HG02610 (cell line): ENCODE results near the gene MAN2A2.
"Not testable (repeated sequence)": the region's sequence is repeated elsewhere in the genome, so short reads cannot be mapped to it uniquely, and the experiment has no call there.

ENCODE experiments used
- ATAC-seq: cut with Tn5 transposase; IDR thresholded peaks from one replicate; pipeline ENCODE4 v1.9.1; 2021; ENCODE audit warnings: mild to moderate bottlenecking, moderate library complexity; ENCODE audit not compliant: unreplicated experiment

MAN2A2 gene

DNA sequence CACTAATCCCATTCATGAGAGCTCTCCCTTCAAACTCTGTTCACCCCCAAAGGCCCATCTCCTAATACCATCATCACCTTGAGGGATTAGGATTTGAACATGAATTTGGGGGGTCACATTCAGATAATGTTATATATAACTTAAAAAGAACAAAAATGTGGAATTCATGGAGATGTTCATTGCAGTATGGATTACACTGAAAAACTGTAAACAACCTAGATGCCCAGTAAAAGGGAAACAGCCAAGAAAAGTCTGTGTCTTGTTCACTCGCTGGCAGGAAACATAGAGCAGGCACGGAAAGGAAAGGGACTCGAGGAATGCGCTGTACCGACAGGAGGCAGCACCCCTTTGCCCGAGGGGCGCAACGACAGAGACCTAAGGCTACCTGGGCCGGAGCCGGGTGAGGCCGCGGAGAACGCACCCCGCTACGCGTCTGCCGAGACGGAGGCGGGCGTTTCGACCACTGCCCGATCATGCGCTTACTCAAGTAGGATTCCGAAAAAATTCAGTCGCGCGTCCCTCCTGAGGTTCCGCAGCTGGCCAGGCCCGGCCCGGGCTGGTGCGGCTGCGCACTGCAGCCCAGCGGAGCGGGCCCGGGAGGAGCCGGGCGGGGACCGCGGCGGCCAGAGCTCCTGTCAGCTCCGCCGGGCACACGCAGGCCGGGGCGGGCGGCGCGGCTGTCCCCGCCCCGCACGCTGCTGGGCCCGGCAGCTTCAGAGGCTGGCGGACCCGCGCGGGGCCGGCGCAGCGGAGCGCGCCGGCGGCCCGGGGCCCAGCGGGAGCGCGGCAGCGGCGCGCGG lies 862 bp upstream of the MAN2A2 start:
- peak; percentile 71 for ATAC-seq

DNA sequence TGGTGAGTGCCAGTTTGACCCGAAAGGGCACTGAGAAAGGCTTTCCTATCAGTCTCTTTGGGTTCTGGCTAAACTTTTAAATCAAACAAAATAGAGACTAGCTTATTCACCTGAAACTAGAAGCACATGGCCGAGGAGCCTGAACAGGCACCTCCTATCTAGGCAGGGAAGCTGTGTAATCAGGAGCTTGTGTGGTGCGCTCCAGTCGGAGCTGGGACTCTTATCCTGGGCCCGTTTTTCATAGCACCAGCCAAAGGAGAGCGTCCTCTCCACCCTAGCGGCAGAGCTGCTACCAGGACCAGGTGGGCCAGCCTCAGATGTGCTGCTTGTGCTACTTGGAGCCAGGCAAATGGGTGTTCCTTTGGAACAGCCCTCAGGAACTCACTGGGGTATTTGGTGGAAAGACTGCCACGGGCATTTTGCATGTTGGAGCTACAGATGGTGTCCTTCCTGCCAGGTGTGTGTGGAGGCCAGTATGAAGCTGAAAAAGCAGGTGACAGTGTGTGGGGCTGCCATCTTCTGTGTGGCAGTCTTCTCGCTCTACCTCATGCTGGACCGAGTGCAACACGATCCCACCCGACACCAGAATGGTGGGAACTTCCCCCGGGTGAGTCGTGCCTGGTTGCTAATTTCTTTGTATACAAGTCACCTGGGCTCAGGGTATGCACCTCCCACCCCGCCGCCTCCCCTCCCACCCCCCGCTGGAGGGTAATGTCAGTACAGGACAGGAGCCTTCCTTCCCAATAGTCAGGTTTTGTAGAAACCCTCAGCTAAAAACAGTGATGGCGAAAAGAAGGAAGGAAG lies 833 bp downstream of the MAN2A2 start:
- no peak for ATAC-seq

DNA sequence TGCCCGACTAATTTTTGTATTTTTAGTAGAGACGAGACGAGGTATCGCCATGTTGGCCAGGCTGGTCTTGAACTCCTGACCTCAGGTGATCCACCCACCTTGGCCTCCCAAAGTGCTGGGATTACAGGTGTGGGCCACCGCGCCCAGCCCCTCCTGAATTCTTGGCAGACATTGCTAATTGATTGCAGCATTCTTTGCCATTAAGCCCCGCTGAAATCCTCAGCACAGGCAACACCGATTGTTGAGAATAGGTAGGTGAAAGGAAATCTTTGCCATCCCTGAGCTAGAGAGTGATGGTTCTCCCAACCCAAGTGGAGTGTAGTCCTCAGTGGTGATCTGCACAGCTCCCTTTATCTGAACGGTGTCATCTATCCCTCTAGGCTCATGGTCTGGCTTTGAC lies 1.6 kb downstream of the MAN2A2 start:
- ATAC-seq, result no peak

GRCh38 chr15:90905306-90906180 lies 2.4 kb downstream of the MAN2A2 start:
- ATAC-seq, result no peak

GRCh38 chr15:90906181-90906849 lies 3.2 kb downstream of the MAN2A2 start:
- no peak for ATAC-seq

DNA sequence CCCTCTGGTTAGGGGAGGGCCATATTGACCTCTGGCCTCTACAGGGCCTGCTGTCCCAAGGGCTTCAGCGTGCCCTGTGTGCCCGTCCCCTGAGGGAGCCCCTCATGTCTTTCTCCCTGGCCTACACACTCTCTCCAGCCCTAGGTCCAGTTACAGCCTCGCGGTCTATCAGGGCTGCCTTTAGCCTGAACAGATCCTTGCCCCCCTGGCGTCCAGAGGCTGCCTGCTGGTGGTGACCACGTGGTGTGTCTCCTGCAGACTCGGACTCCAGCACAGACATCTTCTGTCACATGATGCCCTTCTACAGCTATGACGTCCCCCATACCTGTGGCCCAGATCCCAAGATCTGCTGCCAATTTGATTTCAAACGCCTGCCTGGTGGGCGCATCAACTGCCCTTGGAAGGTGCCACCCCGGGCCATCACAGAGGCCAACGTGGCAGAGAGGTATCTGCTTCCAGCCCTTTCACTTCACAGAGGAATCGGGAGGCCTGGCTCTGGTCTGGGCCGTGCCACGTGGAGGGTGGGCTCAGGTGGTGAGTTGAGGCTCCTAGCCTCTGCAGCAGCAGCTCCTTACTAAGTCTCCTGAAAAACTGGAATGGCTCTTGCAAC lies 4.1 kb downstream of the MAN2A2 start:
- ATAC-seq, result no peak

DNA sequence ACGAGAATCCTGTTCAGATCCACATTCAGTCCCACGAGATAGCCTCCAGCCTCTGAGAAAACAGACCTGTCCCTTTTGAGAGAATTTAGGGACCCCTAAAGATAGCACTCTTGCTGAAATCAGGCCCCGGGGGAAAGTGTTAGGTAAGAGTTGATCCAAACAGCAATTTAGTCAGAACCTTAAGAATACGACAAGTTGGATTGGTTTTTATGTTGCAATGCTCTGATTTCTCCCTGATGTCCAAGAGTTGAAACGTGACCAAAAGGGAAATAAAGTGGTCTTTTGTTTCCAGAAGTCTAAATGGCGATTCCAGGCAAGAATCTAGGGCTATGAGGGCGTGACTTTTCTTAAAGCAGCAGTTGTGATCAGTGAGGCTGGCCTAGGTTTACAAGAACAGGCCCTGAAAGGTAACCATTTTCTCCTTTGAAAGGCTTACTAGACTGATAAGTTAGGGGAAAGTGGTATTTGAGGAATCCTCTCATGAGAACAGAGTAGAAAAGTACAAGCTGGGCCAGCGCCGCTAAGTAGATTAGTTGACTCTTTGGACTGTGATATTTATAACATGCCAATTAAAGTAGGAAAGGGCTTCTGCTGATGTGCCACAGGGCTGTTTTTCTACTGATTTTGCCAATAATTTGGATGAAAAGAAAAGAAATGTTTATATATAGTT lies 4.9 kb downstream of the MAN2A2 start:
- no peak for ATAC-seq

- not testable (repeated sequence) for ATAC-seq
Observed at GRCh38 chr15:90909449-90909848, 6.3 kb downstream of the MAN2A2 start.

DNA sequence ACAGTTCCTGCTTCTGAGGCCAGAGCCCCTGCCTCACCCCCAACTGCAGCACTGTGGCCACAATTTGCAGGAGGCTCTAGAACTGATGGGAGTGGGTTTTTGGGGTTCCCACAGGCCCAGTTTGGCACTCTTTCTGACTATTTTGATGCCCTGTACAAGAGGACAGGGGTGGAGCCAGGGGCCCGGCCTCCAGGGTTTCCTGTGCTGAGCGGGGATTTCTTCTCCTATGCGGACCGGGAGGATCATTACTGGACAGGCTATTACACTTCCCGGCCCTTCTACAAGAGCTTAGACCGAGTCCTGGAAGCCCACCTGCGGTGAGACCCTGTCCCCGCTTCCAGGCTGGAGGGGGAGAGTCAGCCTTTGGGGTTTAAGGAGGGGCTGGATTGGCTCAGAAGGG lies 6.9 kb downstream of the MAN2A2 start:
- ATAC-seq, result no peak

DNA sequence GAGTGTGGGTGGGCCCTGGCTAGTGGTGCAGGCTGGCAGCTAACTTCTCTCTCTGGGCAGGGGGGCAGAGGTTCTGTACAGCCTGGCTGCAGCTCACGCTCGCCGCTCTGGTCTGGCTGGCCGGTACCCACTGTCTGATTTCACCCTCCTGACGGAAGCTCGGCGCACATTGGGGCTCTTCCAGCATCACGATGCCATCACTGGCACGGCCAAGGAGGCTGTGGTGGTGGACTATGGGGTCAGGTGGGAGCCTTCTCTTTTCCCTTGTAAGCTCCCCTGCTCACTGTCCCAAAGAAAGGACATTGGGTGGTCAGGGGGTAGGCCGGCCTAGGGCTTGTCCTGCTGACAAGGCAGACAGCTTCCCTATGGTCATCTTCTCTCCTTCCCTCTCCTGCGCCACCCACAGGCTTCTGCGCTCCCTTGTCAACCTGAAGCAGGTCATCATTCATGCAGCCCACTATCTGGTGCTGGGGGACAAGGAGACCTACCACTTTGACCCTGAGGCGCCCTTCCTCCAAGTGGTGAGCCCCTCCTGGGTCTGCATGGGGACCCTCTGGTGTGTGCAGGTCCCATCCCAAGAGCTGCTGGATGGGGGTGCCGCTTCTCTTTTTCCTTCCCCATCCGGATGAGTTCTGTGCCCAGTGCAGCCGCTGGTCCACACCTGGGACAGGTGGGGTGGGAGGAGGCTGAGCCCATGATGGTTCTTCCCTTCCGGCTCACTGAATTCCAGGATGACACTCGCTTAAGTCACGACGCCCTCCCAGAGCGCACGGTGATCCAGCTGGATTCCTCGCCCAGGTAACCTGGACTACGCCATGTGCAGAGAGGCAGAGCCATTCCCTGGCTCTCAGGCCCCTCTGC lies 7.6 kb downstream of the MAN2A2 start:
- no peak for ATAC-seq

DNA sequence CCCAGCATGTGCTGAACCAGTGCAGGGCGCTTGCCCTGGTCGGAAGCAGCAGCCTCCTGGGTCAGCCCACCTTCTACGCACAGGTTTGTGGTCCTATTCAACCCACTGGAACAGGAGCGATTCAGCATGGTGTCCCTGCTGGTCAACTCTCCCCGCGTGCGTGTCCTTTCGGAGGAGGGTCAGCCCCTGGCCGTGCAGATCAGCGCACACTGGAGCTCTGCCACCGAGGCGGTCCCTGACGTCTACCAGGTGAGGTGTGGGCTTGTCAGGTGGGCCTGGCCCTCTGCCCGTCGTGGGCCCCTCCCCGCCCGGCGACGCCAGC lies 8.2 kb downstream of the MAN2A2 start:
- ATAC-seq, result no peak

DNA sequence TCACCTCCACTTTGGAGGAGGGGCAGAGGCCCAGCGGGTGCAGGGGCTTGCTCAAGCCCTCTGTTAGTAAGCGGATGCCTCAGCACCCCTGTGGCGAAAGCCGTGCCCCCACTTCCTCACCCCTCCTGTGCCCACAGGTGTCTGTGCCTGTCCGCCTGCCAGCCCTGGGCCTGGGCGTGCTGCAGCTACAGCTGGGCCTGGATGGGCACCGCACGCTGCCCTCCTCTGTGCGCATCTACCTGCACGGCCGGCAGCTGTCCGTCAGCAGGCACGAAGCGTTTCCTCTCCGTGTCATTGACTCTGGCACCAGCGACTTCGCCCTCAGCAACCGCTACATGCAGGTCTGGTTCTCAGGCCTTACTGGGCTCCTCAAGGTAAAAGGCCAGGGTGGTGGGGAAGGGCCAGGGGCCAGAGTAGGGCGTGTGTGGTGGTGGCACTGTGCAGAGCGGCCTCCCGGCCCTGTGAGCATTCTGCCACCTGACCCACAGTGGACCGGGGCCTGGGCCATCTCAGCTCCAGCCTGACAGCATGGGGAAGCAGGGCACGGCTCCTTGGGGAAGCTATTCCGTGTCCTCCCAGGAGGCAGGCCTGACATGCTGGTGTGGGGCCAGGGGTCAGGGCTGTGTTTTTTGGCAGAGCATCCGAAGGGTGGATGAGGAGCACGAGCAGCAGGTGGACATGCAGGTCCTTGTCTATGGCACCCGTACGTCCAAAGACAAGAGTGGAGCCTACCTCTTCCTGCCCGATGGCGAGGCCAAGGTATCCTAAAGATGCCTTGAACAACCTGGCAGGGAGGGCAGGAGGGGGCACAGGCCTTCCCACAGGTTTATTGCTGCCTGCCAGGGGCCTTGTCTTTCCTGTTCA lies 9.0 kb downstream of the MAN2A2 start:
- ATAC-seq, result no peak

- ATAC-seq, result no peak
Observed at GRCh38 chr15:90912770-90913075, 9.6 kb downstream of the MAN2A2 start.

- no peak for ATAC-seq
Observed at GRCh38 chr15:90913398-90913944, 10.4 kb downstream of the MAN2A2 start.

- ATAC-seq, result no peak
Observed at GRCh38 chr15:90914305-90915080, 11.4 kb downstream of the MAN2A2 start.

DNA sequence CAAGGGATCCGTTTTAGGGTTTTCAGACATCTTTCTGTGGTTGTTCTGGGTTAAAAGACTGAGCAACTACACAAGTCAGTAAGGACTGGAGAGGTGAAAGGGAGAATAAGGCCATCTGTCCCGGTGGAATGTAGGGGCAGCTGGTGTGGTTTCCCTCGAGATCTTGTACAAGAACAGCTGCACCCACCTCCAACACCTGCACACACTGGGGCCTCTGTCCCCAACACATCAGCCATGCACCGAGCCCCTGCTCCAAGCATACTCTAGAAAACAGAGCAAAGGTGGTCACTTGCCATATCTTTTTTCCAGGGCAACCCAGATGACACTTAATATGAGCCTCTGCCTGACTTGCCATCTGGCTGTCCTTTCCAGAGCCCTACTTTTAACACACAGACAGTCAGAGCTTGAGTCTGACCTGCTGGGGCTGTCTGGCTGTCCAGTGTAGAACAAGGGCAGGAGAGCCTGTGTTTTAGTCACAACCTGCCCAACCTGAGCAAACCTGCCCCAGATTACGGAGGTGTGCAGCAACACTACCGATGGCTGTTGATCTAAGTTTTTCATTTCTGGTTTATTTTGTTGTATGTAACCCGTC lies 12.2 kb downstream of the MAN2A2 start:
- no peak for ATAC-seq
